UCSD-AML1 (cell line): ENCODE measurements around the gene ACOXL.

Source experiments
- DNase-seq: peaks from one replicate; lab custom pipeline; 2025; ENCODE audit not compliant: unreplicated experiment; lab: John Stamatoyannopoulos, UW

Gene ACOXL

GRCh38 chr2:110751642-110752041 is 19.3 kb downstream of the ACOXL start:
- no peak for DNase-seq

GRCh38 chr2:110752871-110753270 is 20.5 kb downstream of the ACOXL start:
- DNase-seq, result no peak

GRCh38 chr2:110755491-110756078 is 23.2 kb downstream of the ACOXL start:
- DNase-seq, result no peak

- no peak for DNase-seq
Observed at GRCh38 chr2:110759411-110759810, 27.0 kb downstream of the ACOXL start.

- DNase-seq, result no peak
Observed at GRCh38 chr2:110764931-110765330, 32.6 kb downstream of the ACOXL start.

GRCh38 chr2:110766291-110766690 is 33.9 kb downstream of the ACOXL start:
- no peak for DNase-seq

- no peak for DNase-seq
Observed at GRCh38 chr2:110768591-110768990, 36.2 kb downstream of the ACOXL start.

- no peak for DNase-seq
Observed at GRCh38 chr2:110770404-110770958, 38.1 kb downstream of the ACOXL start.

GRCh38 chr2:110770959-110771431 is 38.6 kb downstream of the ACOXL start:
- no peak for DNase-seq

- no peak for DNase-seq
Observed at GRCh38 chr2:110771547-110772382, 39.4 kb downstream of the ACOXL start.

GRCh38 chr2:110772383-110772755 is 40.0 kb downstream of the ACOXL start:
- DNase-seq, result no peak

- DNase-seq, result no peak
Observed at GRCh38 chr2:110773401-110773921, 41.1 kb downstream of the ACOXL start.

GRCh38 chr2:110774701-110775100 is 42.3 kb downstream of the ACOXL start:
- DNase-seq, result no peak

GRCh38 chr2:110777531-110778311 is 45.3 kb downstream of the ACOXL start:
- DNase-seq, result no peak

- DNase-seq, result no peak
Observed at GRCh38 chr2:110780461-110780860, 48.1 kb downstream of the ACOXL start.

GRCh38 chr2:110783196-110783873 is 51.0 kb downstream of the ACOXL start:
- DNase-seq, result no peak

- no peak for DNase-seq
Observed at GRCh38 chr2:110784047-110784631, 51.8 kb downstream of the ACOXL start.

- no peak for DNase-seq
Observed at GRCh38 chr2:110785439-110785838, 53.1 kb downstream of the ACOXL start.

- DNase-seq, result no peak
Observed at GRCh38 chr2:110788976-110789375, 56.6 kb downstream of the ACOXL start.

- no peak for DNase-seq
Observed at GRCh38 chr2:110789706-110790105, 57.3 kb downstream of the ACOXL start.
